PC-9 (cell line): ENCODE results near the gene CIZ1. TPM values are rescaled to one million over a fixed set of nuclear protein-coding genes. Genes with fewer than 3 reads are reported as not detected.

Experiments
- BruUV-seq: library from RNA; stranded (reverse); fragments of 400-500 nt; replicated peaks from 2 replicates; lab custom pipeline; 2021; lab: Mats Ljungman, UMichigan
- CTCF ChIA-PET: fragments of 300-600 bp; sonication (Branson Sonifier 250); formaldehyde crosslinking; loops from one replicate; lab custom pipeline; 2022; ENCODE audit warnings: antibody characterized with exemption; lab: Charles Lee
- POLR2A ChIA-PET: fragments of 300-600 bp; sonication (Branson Sonifier 250); formaldehyde crosslinking; loops from one replicate; lab custom pipeline; 2022; ENCODE audit warnings: antibody characterized with exemption; ENCODE audit not compliant: unreplicated experiment; lab: Charles Lee
- DNase-seq, 2 experiments: peaks; one replicate each; pipeline versions ENCODE4 v3.0.0 to v3.0.0-alpha.2; 2015 to 2022; ENCODE audit warnings: mixed read lengths in 1 of 2
- H2AFZ ChIP-seq: fragments of 200-600 bp; sonication (generic); 2 replicates; pipeline ENCODE4 v1.8.1; 2017; ENCODE audit warnings: antibody characterized with exemption
- H3F3A ChIP-seq: fragments of 200-600 bp; sonication (generic); 2 replicates; pipeline ENCODE4 v1.8.1; 2017; ENCODE audit warnings: antibody characterized with exemption, mild to moderate bottlenecking, low read depth; ENCODE audit not compliant: insufficient read depth
- H3K27ac ChIP-seq: fragments of 200-600 bp; sonication (generic); 2 replicates; pipeline ENCODE4 v1.6.1; 2016; ENCODE audit warnings: mixed run types
- H3K27me3 ChIP-seq: fragments of 200-600 bp; sonication (generic); 2 replicates; pipeline ENCODE4 v1.6.1; 2016; ENCODE audit warnings: low read depth, mixed run types; ENCODE audit not compliant: insufficient read depth
- H3K36me3 ChIP-seq: fragments of 200-600 bp; sonication (generic); 2 replicates; pipeline ENCODE4 v1.6.1; 2016; ENCODE audit warnings: low read depth, mixed run types
- H3K4me1 ChIP-seq: fragments of 200-600 bp; sonication (generic); replicated peaks from 2 replicates; pipeline ENCODE4 v1.6.1; 2016; ENCODE audit warnings: mixed run types; ENCODE audit not compliant: insufficient read depth
- H3K4me2 ChIP-seq: fragments of 200-600 bp; sonication (generic); 2 replicates; pipeline ENCODE4 v1.6.1; 2017; ENCODE audit warnings: mixed run types
- H3K4me3 ChIP-seq: fragments of 200-600 bp; sonication (generic); 2 replicates; pipeline ENCODE4 v1.6.1; 2016; ENCODE audit warnings: mixed run types
- H3K79me2 ChIP-seq: fragments of 200-600 bp; sonication (generic); 2 replicates; pipeline ENCODE4 v1.6.1; 2017; ENCODE audit warnings: low read depth, mixed run types
- H3K9me2 ChIP-seq: fragments of 200-600 bp; sonication (generic); 2 replicates; pipeline ENCODE4 v1.8.1; 2017; ENCODE audit warnings: mild to moderate bottlenecking; ENCODE audit not compliant: insufficient read depth
- H3K9me3 ChIP-seq: fragments of 200-600 bp; sonication (generic); 2 replicates; pipeline ENCODE4 v1.8.1; 2016; ENCODE audit warnings: low read depth; ENCODE audit not compliant: insufficient read depth
- H4K20me1 ChIP-seq: fragments of 200-600 bp; sonication (generic); 2 replicates; pipeline ENCODE4 v1.8.1; 2017; ENCODE audit not compliant: insufficient read depth
- CTCF ChIP-seq: fragments of 200-600 bp; sonication (generic); conservative IDR thresholded peaks from 2 replicates; pipeline ENCODE4 v1.6.1; 2017; ENCODE audit warnings: mixed run types, antibody characterized with exemption, mild to moderate bottlenecking, moderate library complexity
- EZH2 ChIP-seq: fragments of 200-600 bp; sonication (generic); IDR thresholded peaks from 2 replicates; pipeline ENCODE4 v1.8.0; 2017; ENCODE audit warnings: antibody characterized with exemption, low read depth
- intact Hi-C: fragments of 100-400 bp; cut with micrococcal nuclease; formaldehyde crosslinking; loops from one replicate; pipeline ENCODE4 v1.10.0; 2022; ENCODE audit not compliant: unreplicated experiment
- total RNA-seq: library from RNA; stranded (reverse); gene quantifications from 2 replicates; pipeline ENCODE4 v1.2.3, GENCODE V29; 2021

The CIZ1 gene
- total RNA-seq, 1 experiment from 2014 or later: 213 TPM

- ChIA-PET CTCF (interaction anchor here (0.7 to 0.9 kb wide), 4 partner anchors 8 to 202 kb away, joined by 3 to 7 read pairs (median 3); no protein-coding TSS in a partner anchor), POLR2A (interaction anchor here (0.6 to 1.1 kb wide), 5 partner anchors 9 to 725 kb away, joined by 3 to 14 read pairs (median 7); partner anchors contain the start of genes BBLN and NAIF1)
- Histone ChIP-seq H3K4me3 (peak overlapping the region; percentile 97), H3K79me2 (peaks cover 44% of the 10 kb centered on the region), H3K9me2 (no peaks in the 10 kb centered on the region), H3K4me2 (peak overlapping the region; percentile 100), H3K27me3 (no peaks in the 10 kb centered on the region), H2AFZ (no peak overlapping the region), H3K36me3 (peaks cover 7% of the 10 kb centered on the region; the same call in 1 of the 2 replicates), H3K4me1 (peaks cover 44% of the 10 kb centered on the region), H3K9me3 (no peaks in the 10 kb centered on the region), H3K27ac (peak overlapping the region; percentile 99), H3F3A (peaks cover 86% of the 10 kb centered on the region), H4K20me1 (peaks cover 24% of the 10 kb centered on the region)
- TF ChIP-seq EZH2 (no peak), CTCF (peak; percentile 64)
- intact Hi-C loops: loop anchor here (1.0 kb wide), 2 partner anchors 9 to 27 kb away; no protein-coding TSS in a partner anchor
- no TSS peak for BruUV-seq
- peak; percentile 79 to 94 for DNase-seq
Observed at GRCh38 chr9:128150594-128151308, 40.6 kb downstream of the CIZ1 start.

GRCh38 chr9:128149951-128150593, 41.3 kb downstream of the CIZ1 start:
- Histone ChIP-seq H3K36me3 (peaks cover 7% of the 10 kb centered on the region; the same call in 1 of the 2 replicates), H2AFZ (no peak overlapping the region), H3K9me2 (no peaks in the 10 kb centered on the region), H3K4me3 (peak overlapping the region; percentile 97), H3K9me3 (no peaks in the 10 kb centered on the region), H3K4me2 (peak overlapping the region; percentile 100), H3K27ac (peak overlapping the region; percentile 99), H4K20me1 (peaks cover 24% of the 10 kb centered on the region), H3K79me2 (peaks cover 44% of the 10 kb centered on the region), H3K4me1 (peaks cover 51% of the 10 kb centered on the region), H3K27me3 (no peaks in the 10 kb centered on the region), H3F3A (peaks cover 84% of the 10 kb centered on the region)
- DNase-seq: no peak
- intact Hi-C loops: loop anchor here (1.0 to 5.0 kb wide), 5 partner anchors 9 to 42 kb away; partner anchors contain the start of gene CIZ1
- ChIA-PET CTCF (interaction anchor here (0.5 to 0.7 kb wide), 2 partner anchors 13 to 61 kb away, joined by 3 to 6 read pairs; no protein-coding TSS in a partner anchor), POLR2A (interaction anchor here (0.7 to 1.1 kb wide), 3 partner anchors 10 to 726 kb away, joined by 7 to 14 read pairs (median 11); partner anchors contain the start of gene BBLN)
- BruUV-seq: TSS peak; percentile 84
- TF ChIP-seq CTCF (no peak), EZH2 (no peak)
